ENCODE data around the gene CDC42EP2. TPM values are rescaled to one million over a fixed set of nuclear protein-coding genes. Genes with fewer than 3 reads are reported as not detected.
A peak's percentile ranks its signal among the peaks of the same experiment; 100 is the strongest.
"Not testable (repeated sequence)": the region's sequence is repeated elsewhere in the genome, so short reads cannot be mapped to it uniquely, and the experiment has no call there.

CDC42EP2 gene
- total and polyA plus RNA-seq, 5 donors, result 9.1 to 21.2 (median 11.9) TPM

DNA sequence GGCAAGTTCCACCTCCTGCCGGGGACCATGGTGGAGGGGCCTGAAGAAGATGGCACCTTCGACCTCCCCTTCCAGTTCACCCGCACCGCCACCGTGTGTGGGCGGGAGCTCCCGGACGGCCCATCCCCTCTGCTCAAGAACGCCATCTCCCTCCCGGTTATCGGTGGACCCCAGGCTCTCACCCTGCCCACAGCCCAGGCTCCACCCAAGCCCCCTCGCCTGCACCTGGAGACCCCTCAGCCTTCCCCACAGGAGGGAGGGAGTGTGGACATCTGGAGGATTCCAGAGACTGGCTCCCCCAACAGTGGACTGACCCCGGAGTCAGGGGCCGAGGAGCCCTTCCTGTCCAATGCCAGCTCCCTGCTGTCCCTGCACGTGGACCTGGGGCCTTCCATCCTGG is 6.4 kb downstream of the CDC42EP2 start:
- no peak for ATAC-seq
- H3K27me3 ChIP-seq (ENCODE audit: control insufficient read depth, insufficient read depth), result no peaks in the 10 kb centered on the region
- peak in 1 of 3 donors; percentile 43 for DNase-seq
- WGBS, result 83% methylated on average over 15 of the region's 15 CpGs
- intact Hi-C loops (cut with DNase I), result no loop called here
- no peak overlapping the region for H3K4me3 ChIP-seq (ENCODE audit: low read length)
- no peaks in the 10 kb centered on the region for H3K4me1 ChIP-seq (ENCODE audit: control insufficient read depth, insufficient read depth, low read length)
- H3K9me3 ChIP-seq (ENCODE audit: control insufficient read depth, low read length), result no peaks in the 10 kb centered on the region
- H3K27ac ChIP-seq (ENCODE audit: low read length), result no peak overlapping the region

DNA sequence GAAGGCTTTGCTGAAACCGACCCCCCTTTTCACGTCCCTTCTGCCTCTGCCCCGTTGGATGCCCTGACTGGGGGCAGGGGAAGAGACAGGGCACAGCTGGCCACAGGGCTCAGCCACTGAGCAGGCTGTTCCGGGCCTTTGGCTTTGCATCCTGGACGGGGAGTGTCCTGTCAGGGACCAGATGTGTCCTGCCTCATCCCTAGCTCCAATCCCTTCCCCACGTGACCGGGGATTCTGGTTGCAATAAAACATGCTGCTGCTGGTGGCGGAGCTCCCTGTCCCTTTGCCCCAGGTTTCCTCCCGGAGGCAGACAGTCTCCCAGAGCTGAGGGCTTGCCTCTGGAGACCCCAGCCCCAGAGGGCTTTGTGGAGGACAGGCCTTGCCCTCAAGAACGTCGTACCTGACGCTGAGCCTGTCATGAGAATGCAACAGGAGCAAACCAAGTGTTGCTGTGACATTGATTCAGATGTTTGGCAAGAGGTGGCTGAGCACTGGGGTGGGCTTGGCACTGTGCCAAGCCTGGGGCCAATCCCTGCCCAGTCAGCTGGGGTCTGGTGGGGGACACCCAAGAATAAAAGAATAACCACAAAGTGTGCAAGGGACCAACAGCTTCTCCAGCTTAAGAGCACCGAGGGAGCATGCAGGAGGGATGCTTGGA is 7.3 kb downstream of the CDC42EP2 start:
- H3K4me3 ChIP-seq (ENCODE audit: low read length), result no peak overlapping the region
- 57% methylated on average over 13 of the region's 13 CpGs for WGBS
- no peaks in the 10 kb centered on the region for H3K9me3 ChIP-seq (ENCODE audit: control insufficient read depth, low read length)
- intact Hi-C loops (cut with DNase I), result no loop called here
- H3K27ac ChIP-seq (ENCODE audit: low read length), result no peak overlapping the region
- no peak for DNase-seq
- no peaks in the 10 kb centered on the region for H3K27me3 ChIP-seq (ENCODE audit: control insufficient read depth, insufficient read depth)
- no peak for ATAC-seq
- H3K4me1 ChIP-seq (ENCODE audit: control insufficient read depth, insufficient read depth, low read length), result no peaks in the 10 kb centered on the region

DNA sequence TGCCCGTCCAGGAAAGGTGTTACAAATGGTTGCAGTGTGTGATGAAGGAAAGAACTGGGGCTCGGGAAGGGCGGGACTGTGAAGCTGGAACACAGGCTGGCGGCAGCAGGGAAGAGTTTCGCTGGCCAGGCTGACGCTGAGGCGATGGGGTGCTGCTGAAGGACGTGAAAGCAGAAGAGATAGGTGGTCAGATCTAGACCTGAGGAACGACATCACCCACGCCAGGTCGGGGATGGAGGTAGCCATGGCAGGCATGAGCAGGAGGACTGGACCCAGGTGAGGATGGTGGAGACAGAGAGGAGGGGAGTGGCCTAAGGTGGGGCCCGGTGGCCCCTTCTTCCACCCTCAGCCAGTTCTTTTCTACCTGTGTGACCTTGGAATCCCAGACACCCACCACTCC is 9.1 kb downstream of the CDC42EP2 start:
- intact Hi-C loops (cut with DNase I), result no loop called here
- DNase-seq, result no peak
- peak; percentile 27 to 42 for ATAC-seq
- no peak overlapping the region for H3K27ac ChIP-seq (ENCODE audit: low read length)
- no peaks in the 10 kb centered on the region for H3K4me1 ChIP-seq (ENCODE audit: control insufficient read depth, insufficient read depth, low read length)
- no peaks in the 10 kb centered on the region for H3K27me3 ChIP-seq (ENCODE audit: control insufficient read depth, insufficient read depth)
- H3K9me3 ChIP-seq (ENCODE audit: control insufficient read depth, low read length), result no peaks in the 10 kb centered on the region
- no peak overlapping the region for H3K4me3 ChIP-seq (ENCODE audit: low read length)
- WGBS, result 66% methylated on average over 12 of the region's 12 CpGs

DNA sequence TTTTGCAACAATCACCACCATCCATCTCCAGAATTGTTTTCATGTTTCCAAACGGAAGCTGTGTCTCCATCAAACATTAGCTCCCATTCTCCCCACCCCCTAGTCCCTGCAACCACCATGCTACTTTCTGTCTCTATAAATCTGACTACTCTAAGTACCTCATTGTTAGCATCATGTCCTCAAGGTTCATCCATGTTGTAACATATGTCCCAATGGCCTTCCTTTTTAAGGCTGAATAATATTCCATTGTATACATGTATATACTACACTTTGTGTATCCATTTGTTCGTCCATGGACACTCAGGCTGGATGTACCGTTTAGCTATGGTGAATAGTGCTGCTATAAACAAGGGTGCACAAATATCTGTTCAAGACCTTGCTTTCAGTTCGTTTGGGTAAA is 10.8 kb downstream of the CDC42EP2 start:
- Histone ChIP-seq H3K4me3 (ENCODE audit: low read length) (no peak overlapping the region), H3K9me3 (ENCODE audit: control insufficient read depth, low read length) (no peaks in the 10 kb centered on the region), H3K27ac (ENCODE audit: low read length) (no peak overlapping the region), H3K4me1 (ENCODE audit: control insufficient read depth, insufficient read depth, low read length) (no peaks in the 10 kb centered on the region), H3K27me3 (ENCODE audit: control insufficient read depth, insufficient read depth) (no peaks in the 10 kb centered on the region)
- ATAC-seq, result no peak
- WGBS, result 88% methylated on average over 4 of the region's 4 CpGs
- DNase-seq, result no peak
- intact Hi-C loops (cut with DNase I), result no loop called here

DNA sequence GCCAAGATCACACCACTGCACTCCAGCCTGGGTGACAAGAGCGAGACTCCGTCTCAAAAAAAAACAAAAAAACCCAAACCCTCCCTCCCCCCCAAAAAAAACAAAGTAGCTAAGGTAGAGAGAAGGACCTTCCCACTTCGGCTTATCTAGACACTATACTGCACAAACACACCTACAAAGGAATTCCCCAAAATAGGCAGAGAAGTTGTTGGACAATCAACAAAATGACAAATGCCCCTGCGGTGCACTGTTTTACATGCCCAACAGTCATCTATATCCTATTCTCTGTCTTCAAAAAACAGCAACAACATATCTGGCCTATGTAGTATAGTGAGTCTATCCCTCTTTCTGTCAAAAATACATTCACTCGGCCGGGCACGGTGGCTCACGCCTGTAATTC is 12.4 kb downstream of the CDC42EP2 start:
- DNase-seq (no peak), ATAC-seq (no peak)
- H3K4me3 ChIP-seq (ENCODE audit: low read length), result no peak overlapping the region
- no peaks in the 10 kb centered on the region for H3K27me3 ChIP-seq (ENCODE audit: control insufficient read depth, insufficient read depth)
- H3K27ac ChIP-seq (ENCODE audit: low read length), result no peak overlapping the region
- H3K9me3 ChIP-seq (ENCODE audit: control insufficient read depth, low read length), result no peaks in the 10 kb centered on the region
- intact Hi-C loops (cut with DNase I), result no loop called here
- H3K4me1 ChIP-seq (ENCODE audit: control insufficient read depth, insufficient read depth, low read length), result no peaks in the 10 kb centered on the region
- 89% methylated on average over 8 of the region's 8 CpGs for WGBS

DNA sequence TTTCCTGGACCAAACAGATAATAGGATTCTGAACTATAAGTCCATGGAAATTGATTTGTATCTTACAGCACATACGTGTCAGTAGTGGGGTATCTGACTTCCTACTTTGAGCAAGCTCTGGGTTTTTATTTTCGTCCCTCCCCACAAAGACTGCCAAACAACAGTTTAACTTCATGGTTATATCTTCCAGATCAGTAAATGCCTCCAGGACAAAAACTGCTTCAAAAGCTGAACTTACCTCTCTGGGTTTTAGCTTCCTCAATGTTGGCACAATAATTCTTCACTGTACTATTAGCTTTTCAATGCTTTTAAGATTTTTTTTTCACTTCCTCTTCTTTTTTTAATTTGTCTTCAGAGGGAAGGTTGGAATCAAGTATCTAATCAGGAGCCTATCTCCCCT is 14.8 kb downstream of the CDC42EP2 start:
- Histone ChIP-seq H3K4me1 (ENCODE audit: control insufficient read depth, insufficient read depth, low read length) (no peaks in the 10 kb centered on the region), H3K27ac (ENCODE audit: low read length) (no peak overlapping the region), H3K9me3 (ENCODE audit: control insufficient read depth, low read length) (no peaks in the 10 kb centered on the region), H3K4me3 (ENCODE audit: low read length) (no peak overlapping the region), H3K27me3 (ENCODE audit: control insufficient read depth, insufficient read depth) (no peaks in the 10 kb centered on the region)
- DNase-seq (no peak), ATAC-seq (no peak)
- intact Hi-C loops (cut with DNase I), result loop anchor here in 1 of 4 donors (2.0 kb wide), 1 partner anchor 31 kb away; no protein-coding TSS in a partner anchor
- WGBS, result 42% methylated on average over 2 of the region's 2 CpGs

DNA sequence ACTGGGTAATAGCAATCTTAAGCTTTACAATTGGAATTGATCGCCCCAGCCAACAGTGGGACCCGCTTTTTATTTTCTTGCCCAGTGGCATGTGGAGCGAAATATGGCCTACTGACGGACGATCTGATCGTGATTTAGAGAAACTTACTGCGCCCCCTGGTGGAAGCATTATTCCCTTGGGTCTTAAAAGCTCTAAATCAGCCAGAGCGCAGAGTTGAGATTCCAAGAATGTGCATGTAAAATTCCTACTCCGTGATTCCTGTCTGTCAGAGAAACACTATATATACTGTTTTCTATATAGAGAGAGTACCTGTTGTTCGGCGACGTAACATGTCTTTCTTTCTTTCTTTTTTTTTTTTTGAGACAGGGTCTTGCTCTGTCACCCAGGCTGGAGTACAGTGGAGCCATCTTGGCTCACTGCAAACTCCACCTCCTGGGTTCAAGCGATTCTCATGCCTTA is 15.3 kb downstream of the CDC42EP2 start:
- no peaks in the 10 kb centered on the region for H3K4me1 ChIP-seq (ENCODE audit: control insufficient read depth, insufficient read depth, low read length)
- WGBS, result 6% methylated on average over 13 of the region's 13 CpGs
- intact Hi-C loops (cut with DNase I), result loop anchor here in 2 of 4 donors (2.0 to 5.0 kb wide), 2 partner anchors 31 to 53 kb away; no protein-coding TSS in a partner anchor
- no peaks in the 10 kb centered on the region for H3K27me3 ChIP-seq (ENCODE audit: control insufficient read depth, insufficient read depth)
- H3K4me3 ChIP-seq (ENCODE audit: low read length), result no peak overlapping the region
- peak; percentile 77 to 90 (median 83) for DNase-seq
- peak; percentile 29 to 35 for ATAC-seq
- H3K27ac ChIP-seq (ENCODE audit: low read length), result no peak overlapping the region
- no peaks in the 10 kb centered on the region for H3K9me3 ChIP-seq (ENCODE audit: control insufficient read depth, low read length)

DNA sequence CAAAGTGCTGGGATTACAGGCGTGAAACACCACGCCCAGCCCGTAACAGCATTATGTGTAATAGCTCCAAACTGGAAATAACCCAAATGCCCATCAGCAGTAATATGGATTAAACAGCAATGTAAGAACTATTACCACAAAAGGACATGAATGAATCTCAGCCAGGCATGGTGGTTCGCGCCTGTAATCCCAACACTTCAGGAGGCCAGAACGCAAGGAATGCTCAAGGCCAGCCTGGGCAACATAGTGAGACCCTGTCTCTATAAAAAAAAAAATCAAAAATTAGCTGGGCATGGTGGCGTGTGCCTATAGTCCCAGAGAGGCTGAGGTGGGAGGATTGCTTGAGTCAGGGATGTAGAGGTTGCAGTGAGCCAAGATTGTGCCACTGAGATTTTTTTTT is 15.9 kb downstream of the CDC42EP2 start:
- no peaks in the 10 kb centered on the region for H3K4me1 ChIP-seq (ENCODE audit: control insufficient read depth, insufficient read depth, low read length)
- ATAC-seq (no peak), DNase-seq (peak in 1 of 3 donors; percentile 30)
- no peak overlapping the region for H3K27ac ChIP-seq (ENCODE audit: low read length)
- no peaks in the 10 kb centered on the region for H3K27me3 ChIP-seq (ENCODE audit: control insufficient read depth, insufficient read depth)
- WGBS, result 80% methylated on average over 7 of the region's 7 CpGs
- no peak overlapping the region for H3K4me3 ChIP-seq (ENCODE audit: low read length)
- intact Hi-C loops (cut with DNase I), result loop anchor here in 1 of 4 donors (5.0 kb wide), 1 partner anchor 53 kb away; no protein-coding TSS in a partner anchor
- no peaks in the 10 kb centered on the region for H3K9me3 ChIP-seq (ENCODE audit: control insufficient read depth, low read length)

DNA sequence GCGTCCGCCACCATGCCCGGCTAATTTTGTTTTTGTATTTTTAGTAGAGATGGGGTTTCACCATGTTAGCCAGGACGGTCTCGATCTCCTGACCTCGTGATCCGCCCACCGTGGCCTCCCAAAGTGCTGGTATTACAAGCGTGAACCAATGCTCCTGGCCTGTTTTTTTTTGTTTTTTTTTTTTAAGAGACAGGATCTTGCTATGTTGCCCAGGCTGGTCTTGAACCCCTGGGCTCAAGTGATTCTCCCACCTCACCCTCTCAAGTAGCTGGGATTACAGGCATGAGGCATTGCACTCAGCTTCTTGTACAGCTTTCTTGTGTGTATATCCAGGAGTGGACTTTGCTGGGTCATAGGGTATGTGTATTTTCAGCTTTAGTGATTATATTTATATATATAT is 17.9 kb downstream of the CDC42EP2 start:
- H3K27me3 ChIP-seq (ENCODE audit: control insufficient read depth, insufficient read depth); DNase-seq; H3K4me1 ChIP-seq (ENCODE audit: control insufficient read depth, insufficient read depth, low read length); H3K4me3 ChIP-seq (ENCODE audit: low read length); H3K9me3 ChIP-seq (ENCODE audit: control insufficient read depth, low read length); H3K27ac ChIP-seq (ENCODE audit: low read length); ATAC-seq: not testable (repeated sequence)
- intact Hi-C loops (cut with DNase I), result loop anchor here in 1 of 4 donors (5.0 kb wide), 1 partner anchor 55 kb away; no protein-coding TSS in a partner anchor
- WGBS, result 95% methylated on average over 9 of the region's 9 CpGs

DNA sequence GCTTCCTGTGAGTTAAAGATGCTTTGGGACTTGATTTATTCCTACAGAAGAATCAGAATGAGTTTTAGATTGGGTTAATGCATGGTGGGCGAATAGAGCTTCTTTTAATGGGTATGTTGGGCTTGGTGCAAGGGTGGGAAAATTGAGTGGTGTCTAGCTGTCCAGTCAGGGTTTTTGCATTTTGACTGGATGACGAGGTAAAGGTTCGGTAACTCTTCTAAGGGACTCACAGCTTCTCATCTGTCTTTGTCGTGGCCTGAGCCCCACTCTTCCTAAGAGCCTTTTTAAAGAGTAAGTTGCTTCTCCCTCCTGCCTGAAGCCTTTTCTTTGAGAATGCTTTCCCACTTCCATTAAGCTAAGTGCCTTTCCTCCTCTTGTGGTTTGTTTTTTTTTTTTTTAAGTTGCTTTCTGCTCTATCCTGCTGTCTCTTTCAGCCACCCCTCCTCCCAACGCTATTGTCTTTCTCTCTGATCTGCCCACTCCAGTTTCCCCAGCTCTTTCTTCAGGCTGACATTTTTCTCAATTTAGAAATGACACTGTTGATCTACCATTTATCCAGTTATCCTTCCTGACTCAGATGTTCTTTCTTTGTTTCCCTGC is 20.1 kb downstream of the CDC42EP2 start:
- intact Hi-C loops (cut with DNase I), result loop anchor here in 1 of 4 donors (5.0 kb wide), 1 partner anchor 57 kb away; no protein-coding TSS in a partner anchor
- Histone ChIP-seq H3K4me1 (ENCODE audit: control insufficient read depth, insufficient read depth, low read length) (peaks cover 6% of the 10 kb centered on the region), H3K27me3 (ENCODE audit: control insufficient read depth, insufficient read depth) (no peaks in the 10 kb centered on the region), H3K27ac (ENCODE audit: low read length) (peak overlapping the region; percentile 26), H3K4me3 (ENCODE audit: low read length) (peak overlapping the region; percentile 58), H3K9me3 (ENCODE audit: control insufficient read depth, low read length) (no peaks in the 10 kb centered on the region)
- ATAC-seq (no peak), DNase-seq (no peak)
- WGBS, result 15% methylated on average over 5 of the region's 5 CpGs

DNA sequence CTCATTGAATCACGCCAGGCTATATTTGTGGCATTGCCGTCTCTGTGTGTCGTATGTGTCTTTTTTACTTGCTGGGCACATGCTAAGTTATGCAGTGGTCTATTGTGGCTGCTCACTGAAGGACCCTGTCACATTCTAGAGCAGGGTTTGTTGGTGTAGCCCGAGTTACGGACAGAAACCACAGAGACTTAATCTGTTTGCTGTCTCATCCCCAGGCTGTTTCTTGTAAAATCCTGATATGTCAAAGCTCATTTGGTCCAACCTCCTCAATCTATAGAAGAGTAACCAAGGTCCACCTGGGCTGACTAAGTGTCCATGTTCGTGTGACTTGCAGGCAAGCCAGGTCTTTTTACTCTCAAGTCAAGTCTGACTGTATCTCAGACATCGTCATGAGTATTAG is 24.0 kb downstream of the CDC42EP2 start:
- no peak for DNase-seq
- Histone ChIP-seq H3K9me3 (ENCODE audit: control insufficient read depth, low read length) (no peaks in the 10 kb centered on the region), H3K4me1 (ENCODE audit: control insufficient read depth, insufficient read depth, low read length) (peaks cover 6% of the 10 kb centered on the region), H3K27me3 (ENCODE audit: control insufficient read depth, insufficient read depth) (no peaks in the 10 kb centered on the region), H3K4me3 (ENCODE audit: low read length) (no peak overlapping the region), H3K27ac (ENCODE audit: low read length) (no peak overlapping the region)
- 82% methylated on average over 7 of the region's 7 CpGs for WGBS
- intact Hi-C loops (cut with DNase I), result no loop called here
- no peak for ATAC-seq
